A549 treated with ZK216348 at 1 μM for 4 hours (cell line): ENCODE data around the gene POU6F1. TPM values are rescaled to one million over a fixed set of nuclear protein-coding genes. Genes with fewer than 3 reads are reported as not detected.

ENCODE experiments used
- total RNA-seq: library from RNA; stranded (reverse); fragments of 200-300 nt; extraction: Qiagen RNA extraction; gene quantifications from 5 replicates; pipeline ENCODE4 v1.2.3, GENCODE V29; 2022; ENCODE audit warnings: low read depth

The POU6F1 gene, protein sequence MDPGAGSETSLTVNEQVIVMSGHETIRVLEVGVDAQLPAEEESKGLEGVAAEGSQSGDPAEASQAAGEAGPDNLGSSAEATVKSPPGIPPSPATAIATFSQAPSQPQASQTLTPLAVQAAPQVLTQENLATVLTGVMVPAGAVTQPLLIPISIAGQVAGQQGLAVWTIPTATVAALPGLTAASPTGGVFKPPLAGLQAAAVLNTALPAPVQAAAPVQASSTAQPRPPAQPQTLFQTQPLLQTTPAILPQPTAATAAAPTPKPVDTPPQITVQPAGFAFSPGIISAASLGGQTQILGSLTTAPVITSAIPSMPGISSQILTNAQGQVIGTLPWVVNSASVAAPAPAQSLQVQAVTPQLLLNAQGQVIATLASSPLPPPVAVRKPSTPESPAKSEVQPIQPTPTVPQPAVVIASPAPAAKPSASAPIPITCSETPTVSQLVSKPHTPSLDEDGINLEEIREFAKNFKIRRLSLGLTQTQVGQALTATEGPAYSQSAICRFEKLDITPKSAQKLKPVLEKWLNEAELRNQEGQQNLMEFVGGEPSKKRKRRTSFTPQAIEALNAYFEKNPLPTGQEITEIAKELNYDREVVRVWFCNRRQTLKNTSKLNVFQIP
- 1.0 to 3.9 TPM (median 1.6 TPM) in 5 replicates for total RNA-seq

DNA sequence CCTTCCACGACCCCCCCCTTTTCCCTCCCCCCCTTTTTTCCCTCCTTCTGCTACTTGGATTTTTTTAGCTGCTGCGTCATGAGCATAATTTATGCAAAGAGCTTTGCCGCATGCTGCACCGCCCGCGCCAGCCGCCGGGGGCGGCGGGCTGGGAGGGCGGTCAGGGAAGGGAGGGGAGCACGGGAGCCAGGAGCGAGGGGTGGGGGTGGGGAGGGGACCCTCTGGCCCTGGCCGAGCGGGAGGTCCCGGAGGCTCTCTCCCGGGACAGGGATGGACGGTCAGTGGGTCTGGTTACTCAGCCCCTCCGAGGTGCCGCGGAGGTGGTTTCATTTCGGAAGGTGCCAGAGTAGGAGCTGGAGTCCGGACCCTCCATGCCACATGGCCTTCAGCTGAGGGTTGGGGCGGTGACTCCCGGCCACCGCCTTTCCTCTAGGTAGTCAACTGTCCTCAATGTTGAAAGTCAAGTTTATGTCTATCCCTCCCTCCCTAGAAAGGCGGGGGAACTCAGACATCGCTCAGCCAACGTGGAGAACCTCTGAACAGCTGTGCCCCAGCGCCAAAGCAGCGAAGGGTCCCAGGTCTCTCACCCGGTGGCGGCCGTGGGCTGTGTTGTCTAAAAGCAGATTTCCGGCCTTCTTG lies at the start of gene POU6F1:
Gene POU6F1, minus strand, starts transcription at position 95 of the 639 bp plus-strand sequence. CDS start 11,226 bp downstream, outside the sequence.

DNA sequence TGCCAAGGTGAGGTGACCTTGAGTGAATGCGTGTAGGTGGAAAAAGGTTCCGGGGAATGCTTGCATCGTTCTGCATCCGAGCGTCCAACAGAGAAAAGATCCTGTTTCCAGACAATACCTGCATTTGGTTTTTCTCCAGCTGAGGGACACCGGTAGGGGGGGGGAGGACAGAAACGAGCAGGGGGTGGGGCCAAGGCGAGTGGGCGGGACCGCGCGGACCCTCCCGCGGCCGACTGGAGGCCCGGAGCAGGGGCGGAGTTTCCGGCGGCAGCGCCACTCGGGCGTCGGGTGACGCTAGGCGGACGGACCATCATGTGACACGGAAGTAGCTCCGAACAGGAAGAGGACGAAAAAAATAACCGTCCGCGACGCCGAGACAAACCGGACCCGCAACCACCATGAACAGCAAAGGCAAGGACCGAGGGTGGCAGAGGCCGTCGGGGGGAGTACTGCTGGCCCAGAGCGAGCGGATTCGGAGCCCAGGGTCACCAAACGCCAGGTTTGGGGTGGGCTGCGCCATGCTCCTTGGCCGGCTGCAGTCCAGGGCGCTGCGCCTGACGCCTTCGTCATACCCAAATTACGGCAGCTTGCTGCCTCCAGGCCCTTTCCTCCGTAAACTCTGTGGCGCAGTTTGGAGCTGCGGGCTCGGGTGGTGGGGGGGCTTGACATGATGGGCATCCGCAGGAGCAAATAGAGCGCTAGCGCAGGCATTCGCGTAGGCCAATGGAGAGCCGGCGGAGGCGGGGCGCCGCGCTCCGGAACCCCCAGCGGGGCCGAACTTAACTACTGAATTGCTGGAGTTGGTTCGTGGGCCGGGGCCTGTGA lies 20.9 kb upstream of the POU6F1 start, which contains the start of gene DAZAP2:
Gene DAZAP2, plus strand, starts transcription at position 317 of the 825 bp plus-strand sequence. Its CDS starts 82 bp downstream, at position 399.

DNA sequence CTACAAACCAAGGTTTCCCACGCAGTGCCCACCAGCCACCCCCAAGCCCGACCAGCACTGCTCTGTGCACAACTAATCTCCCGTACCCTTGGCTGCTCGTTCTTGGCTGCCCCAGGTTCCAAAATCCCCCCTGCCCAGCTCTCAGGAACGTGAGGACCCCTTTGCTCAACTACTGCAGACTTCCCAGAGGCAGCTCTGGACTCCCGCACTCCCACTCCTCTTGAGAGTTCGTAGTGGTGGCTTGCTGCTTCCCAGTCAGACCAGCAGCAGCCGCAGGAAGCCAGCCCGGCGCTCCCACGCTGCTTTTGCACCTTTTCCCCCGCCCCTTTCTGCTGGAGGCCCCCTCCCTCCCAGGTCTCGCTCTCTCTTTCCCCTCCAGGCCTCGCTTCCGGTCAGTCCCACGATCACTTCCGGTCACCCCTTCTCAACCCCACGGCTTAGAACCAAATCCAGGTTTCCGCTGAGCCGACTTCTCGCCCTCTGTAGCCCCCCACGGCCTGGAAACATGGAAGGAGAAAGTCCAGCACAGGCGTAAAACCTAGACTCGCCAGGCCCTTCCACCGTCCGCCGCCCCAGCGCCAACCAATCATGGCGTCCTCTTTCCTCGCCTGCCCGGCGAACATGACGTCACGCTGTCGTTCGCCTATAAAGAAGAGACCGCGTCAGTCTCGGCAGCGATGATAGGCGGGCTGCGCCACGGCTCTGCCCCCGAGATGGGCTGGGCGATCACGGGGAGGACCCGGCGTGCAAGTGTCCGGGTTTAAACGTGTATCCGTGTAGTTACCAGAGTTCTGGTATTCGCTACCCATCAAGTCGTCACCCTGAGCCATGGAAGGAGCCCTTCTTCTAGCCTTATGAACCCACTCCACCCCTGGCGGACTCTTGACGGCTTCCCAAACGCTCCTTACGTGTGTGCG lies 45.1 kb downstream of the POU6F1 start, which contains the start of gene TFCP2:
Gene TFCP2, minus strand, starts transcription at position 621 of the 917 bp plus-strand sequence. CDS start 713 bp downstream, outside the sequence.

Other genes starting within 250 kb of the POU6F1 start
- gene SLC11A2, start 191.7 kb downstream of the POU6F1 start, total RNA-seq, result 16.7 to 24.1 TPM (median 22.2 TPM) in 5 replicates
- gene LETMD1, start 169.7 kb downstream of the POU6F1 start, total RNA-seq, result 23.5 to 28.0 TPM (median 24.6 TPM) in 5 replicates
- 11.8 to 16.1 TPM (median 13.8 TPM) in 5 replicates for gene CSRNP2, start 134.5 kb downstream of the POU6F1 start, total RNA-seq
- gene TFCP2, start 44.9 kb downstream of the POU6F1 start, total RNA-seq, result 18.8 to 22.2 TPM (median 21.1 TPM) in 5 replicates
- 303 to 355 TPM (median 335 TPM) in 5 replicates for gene DAZAP2, start 20.8 kb upstream of the POU6F1 start, total RNA-seq
- gene SMAGP, start 52.4 kb upstream of the POU6F1 start, total RNA-seq, result 23.9 to 26.6 TPM (median 24.1 TPM) in 5 replicates
- gene BIN2, start 106.1 kb upstream of the POU6F1 start, total RNA-seq, result 0.09 to 0.19 TPM (median 0.14 TPM) in 4 of 5 replicates, not detected in the other
- not detected in 5 replicates for gene CELA1, start 128.6 kb upstream of the POU6F1 start, total RNA-seq
- 2.3 to 4.5 TPM (median 3.6 TPM) in 5 replicates for gene GALNT6, start 173.3 kb upstream of the POU6F1 start, total RNA-seq
- gene SLC4A8, start 206.8 kb upstream of the POU6F1 start, total RNA-seq, result 0.77 to 1.8 TPM (median 1.6 TPM) in 5 replicates